DMS53 treated with DMSO at 0.1 percent for 48 hours (cell line): ENCODE measurements around the gene EPSTI1.
A peak's percentile ranks its signal among the peaks of the same experiment; 100 is the strongest.

Experiments
- DNase-seq: peaks from one replicate; lab custom pipeline; 2025; ENCODE audit not compliant: unreplicated experiment; lab: John Stamatoyannopoulos, UW

EPSTI1 gene

DNA sequence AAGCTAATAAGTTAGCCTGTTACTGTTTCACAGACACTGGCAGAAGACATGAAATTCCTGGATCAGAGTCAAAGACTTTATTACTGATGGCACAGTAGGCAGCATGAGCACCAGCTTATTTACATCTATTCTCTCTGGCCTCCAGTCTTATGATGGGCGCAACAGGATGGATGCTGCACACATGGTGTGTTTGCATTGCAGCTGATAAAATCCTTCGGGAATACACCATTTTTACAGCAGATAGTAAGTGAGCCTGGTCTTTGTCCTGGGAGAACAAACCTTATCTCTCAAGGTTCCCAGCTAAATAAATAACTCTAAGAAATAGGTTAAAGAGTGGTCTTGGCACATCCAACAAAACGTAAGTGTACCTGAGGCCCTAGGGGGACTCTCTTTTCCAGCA is 16.0 kb downstream of the EPSTI1 start:
- DNase-seq, result no peak

DNA sequence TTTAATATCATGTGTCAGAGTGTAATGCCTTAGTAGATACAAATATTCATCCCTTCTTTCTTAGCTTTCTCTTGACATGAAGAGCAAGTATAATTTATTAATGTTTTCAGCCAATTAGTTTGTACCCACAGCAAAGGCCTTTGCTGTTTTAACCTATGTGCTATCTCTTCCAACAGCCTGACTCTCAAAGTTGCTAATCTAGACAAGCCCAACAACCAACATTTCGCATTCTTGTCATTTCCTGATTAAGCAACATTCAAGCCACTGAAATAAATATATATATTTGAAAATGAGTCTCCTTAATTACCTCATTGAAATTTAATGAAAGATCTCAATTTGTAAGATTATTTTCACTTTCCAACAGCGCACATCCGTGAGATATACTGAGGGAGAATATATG is 18.5 kb downstream of the EPSTI1 start:
- no peak for DNase-seq

DNA sequence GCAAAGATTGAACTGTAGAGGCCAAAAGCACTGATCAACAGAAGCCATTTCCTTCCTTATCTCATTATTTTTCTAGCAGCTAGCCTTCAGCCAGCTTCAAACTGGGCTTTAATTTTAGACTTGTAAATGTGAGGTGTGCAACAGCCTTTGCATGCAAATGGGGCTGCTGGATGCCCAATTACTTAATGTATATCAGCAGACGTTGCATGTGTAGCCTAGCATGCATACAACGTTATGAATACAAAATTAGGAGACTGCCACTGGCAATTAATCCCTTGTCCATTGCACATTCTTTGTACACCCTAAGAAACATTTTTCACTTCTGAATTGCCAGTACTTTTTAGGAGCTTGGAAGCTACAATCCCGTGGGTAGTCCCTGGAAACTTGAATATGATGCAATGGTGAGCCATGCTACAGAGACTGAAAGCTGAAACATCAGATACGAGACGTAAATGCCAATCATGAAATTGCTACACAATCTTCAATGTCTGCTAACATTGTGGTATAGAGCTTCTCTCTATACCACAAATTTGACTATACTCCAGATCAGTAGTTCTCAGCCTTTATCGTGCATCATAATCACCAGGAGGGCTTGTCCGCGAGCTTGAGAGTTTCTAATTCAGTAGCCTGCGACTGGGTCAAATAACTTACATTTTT is 20.2 kb downstream of the EPSTI1 start:
- no peak for DNase-seq

DNA sequence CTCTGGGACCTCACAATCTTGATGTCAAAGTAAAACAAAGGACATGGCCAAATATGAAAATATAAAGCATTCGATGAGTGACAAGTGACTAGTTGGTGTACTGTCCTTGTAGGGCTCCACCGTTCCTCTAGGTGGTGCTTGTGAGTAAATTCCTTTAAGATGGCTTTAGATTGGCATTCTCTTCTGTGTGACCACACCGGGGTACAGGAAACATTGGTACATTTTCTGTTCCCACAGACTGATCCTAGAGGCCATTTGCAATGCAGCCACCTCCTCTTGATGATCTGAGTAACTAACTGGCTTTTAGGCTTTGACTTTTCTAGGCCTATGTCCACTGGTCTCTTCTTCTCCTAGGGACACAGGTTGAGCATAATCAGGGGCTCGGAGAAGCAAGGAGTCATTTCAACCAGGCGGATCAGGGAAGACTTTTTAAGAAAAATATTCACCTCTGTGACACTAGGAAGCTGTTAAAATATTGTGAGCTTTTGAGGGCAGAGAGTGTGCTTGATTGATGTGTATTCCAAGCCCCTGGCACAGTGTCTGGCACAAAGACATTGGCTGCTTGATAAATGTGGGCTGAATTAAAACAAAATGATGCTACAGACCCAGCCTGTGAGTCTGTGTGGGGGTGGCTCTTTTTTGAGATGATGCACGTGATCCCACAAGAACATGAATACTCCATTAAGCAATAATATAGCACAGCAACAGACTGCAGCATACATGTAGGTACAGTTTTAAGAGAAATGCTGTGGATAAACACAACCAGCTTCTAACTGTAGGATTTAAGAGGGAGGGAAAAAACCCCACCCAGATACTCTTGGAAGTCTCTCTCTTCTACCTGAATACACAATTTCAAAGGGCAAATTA is 21.0 kb downstream of the EPSTI1 start:
- peak; percentile 26 for DNase-seq

DNA sequence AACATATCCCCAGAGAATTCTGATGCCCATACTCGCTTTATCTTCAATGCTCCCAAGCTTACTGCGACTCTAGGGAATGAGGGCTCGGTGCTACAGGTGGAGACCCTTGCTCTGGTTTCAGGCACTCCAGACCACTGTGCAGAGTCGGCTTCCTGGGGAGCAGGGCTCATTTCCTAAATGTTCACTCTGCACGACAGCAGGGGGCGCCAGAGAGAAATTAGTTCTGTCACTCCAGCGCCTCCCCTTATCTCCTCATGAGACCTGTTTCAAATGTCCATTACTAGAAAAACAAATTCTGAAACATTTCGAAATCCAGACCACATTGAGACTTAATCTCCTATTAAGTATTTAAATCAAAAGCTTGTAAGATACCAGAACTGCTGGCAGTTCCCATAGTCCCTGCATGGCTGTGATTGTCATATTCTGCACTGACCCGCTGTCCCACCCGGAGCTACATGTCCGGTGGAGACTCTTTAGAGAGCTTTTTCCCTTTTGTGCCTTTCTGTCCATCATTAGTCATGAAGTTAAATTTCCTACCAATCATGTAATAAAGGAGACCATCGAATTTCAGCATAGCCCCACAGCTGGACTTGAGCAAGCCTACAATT is 22.4 kb downstream of the EPSTI1 start:
- peak; percentile 21 for DNase-seq

DNA sequence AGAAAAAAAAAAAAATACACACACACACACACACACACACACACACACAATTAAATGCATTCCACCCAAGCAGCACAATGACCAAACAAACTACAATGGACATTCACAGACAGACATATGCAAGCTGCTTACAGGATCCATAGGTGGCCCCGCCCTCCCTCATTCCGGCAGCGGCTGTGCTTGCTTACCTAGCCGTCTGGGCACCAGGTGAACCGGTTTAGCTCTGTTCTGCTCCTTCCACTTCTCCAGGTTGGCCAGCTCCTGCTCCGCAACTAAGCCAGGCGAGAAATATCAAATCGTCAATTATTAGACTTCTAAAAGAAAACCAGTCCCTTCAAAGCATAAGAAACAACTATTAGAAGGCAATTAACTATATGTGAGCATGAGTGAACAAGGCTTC is 23.1 kb downstream of the EPSTI1 start:
- peak; percentile 73 for DNase-seq

DNA sequence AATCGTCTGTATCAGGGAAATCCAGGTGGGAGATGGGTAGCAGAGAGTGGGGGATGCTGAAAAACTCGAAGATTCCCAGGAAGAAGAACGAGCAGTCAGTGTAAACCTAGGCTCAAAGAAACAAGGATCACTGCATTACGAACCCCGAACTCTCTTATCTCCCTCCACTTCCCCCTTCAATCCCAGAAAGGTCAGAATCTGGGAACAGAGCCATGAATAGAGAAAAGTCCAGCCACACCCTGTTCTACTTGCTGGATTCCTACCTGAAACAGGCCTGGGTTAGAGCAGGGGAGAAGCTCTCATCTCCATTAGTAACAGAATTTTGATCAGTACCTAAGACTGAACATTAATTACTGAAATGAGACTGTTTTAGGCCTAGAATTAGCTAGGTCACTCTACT is 24.4 kb downstream of the EPSTI1 start:
- DNase-seq, result no peak

DNA sequence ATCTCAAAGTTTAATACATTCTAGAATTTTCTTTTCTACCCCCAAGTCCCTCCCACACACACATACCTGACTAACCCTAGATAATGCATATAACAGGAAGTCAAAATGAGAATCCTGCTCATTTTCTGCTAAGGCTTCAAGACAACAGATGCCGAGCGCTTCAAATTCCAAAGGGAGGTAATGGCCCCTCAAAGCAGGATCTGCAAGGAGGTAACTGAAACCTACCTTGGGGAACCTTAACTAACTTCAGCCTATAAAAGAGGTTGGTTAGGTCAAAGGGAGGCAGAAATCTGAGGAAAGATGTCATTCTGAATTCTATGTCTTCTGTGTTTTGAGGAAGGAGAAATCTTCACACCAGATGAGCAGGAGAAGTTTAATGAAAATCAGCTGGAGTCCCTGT is 26.8 kb downstream of the EPSTI1 start:
- no peak for DNase-seq

DNA sequence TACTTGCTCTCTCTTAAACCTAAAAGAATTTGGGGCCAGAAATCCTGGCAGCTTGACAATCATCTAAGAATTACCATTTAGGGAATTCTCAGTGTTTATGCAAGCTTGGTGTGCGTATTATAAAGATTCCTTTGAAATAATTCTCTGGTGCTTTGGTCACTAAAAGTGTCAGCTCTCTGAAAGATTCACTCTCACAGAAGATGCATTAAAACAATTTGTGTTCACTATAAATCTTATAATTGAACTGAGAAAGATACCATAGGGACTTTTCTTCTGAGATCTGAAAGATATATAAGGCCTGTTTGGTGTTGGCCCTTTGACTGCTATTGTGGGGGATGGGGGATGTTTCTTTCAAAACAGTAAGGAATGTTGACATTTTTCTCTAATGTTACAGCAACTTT is 27.3 kb downstream of the EPSTI1 start:
- no peak for DNase-seq

DNA sequence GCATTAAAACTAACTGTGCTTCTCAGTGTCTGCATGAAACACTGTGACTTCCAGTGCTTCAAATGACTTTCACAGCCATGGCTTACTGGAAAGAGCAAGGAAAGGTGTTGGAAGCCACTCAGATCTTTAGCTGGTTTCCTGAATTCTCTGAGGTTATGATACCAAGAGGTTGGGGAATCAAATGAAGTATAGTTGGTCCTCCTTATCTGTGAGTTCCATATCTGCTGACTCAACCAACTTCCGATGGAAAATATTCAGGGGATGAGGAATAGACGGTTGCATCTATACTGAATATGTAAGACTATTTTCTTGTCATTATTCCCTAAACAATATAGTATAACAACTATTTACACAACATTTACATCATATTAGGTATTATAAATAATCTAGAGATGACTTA is 32.4 kb downstream of the EPSTI1 start:
- no peak for DNase-seq

DNA sequence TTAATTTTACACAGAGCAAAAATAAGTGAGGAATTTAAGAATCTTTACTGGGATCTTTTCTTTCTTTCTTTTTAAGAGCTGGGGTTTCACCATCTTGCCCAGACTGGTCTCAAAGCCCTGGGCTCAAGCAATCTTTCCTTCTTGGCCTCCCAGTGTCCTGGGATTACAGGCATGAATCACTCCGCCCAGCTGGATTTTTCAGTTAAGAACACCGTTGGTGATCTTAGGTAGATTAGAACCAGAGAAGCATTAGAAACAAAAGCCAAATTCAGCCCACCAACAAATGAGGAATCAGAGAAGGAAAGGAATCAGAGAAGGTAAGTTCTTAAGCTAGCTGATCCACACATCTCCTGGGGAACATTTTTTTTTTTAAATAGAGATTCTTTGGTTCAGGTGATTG is 34.2 kb downstream of the EPSTI1 start:
- no peak for DNase-seq

DNA sequence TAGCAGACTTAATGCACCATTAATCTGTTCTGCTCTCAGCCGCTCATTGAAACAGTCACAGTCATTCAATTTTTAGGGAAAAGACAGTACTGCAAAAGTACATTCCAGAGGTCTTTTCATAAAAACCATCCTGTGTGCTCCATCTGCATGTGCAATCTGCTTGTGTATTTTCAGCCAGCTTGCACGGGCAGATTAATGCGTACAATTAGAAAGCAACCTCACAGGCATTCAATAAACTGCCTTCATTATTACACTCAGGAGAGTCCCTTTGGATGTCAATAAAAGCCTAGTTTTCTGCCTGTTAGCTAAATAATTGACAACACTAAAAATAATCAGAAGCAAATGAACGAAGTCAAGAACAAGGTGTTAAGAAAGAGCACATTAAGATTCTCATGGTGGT is 41.9 kb downstream of the EPSTI1 start:
- no peak for DNase-seq

DNA sequence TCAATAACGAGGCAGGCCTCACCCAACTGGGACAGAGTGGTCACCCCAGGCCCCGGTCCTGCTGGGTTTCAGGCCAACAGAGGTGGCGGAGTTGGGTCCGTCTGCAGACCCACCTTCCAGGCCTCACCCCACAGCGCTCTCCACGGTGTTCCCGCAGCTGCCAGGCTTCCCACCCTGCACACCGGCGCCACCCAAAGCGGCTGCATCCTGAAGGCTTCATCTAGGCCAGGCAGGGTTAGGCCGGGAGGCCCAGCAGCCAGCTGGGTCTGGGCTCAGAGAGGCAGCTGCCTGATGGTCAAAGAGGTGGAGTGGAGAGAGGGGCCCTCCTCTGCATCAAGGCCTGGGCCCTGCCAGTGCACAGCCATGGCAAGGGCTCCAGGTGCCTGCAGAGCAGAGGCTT is 44.1 kb downstream of the EPSTI1 start:
- DNase-seq, result no peak

DNA sequence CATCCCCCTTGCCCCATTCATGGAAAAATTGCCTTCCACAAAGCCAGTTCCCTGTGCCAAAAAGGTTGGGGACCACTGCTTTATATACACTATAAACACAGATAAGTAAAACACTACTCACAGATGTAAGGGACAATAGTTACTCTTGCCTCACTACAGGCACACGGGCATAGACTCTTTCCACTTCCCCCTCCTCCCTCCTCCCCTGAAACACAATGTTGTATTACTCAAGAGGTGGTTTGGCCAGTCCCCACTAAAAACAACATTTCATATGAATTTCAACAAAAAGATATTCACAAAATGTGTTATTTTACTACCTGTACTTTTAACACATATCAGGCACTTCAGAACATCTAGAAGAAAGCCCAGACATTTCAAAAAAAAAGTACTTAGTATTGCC is 45.1 kb downstream of the EPSTI1 start:
- DNase-seq, result no peak

DNA sequence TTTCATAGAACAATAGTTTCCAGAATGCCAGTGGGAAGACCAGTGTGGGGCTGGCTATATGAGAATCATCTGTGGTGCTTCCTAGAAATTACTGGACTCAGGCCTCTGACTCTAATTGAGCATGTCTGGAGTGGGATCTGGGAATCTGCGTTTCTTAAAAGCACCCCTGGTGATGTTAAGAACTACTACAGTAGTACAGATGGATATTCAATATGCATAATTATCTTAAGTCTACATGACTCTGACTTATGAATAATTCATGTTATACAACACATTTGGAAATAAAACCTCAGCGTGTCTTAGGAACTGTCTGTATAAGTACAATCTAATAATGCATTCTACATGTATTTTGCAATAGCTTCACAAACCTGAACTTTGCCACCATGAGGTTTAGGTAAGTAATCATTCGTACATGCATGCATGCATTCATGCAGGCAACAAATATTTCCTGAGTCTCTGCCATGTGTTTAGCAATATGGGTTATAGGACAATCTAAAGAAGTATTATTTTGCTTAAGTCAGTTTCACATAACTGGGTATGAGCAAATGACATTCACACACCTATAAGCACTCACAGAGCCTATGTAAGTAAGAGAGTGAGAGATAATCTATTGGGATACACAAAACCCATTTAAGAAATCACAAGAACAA is 62.0 kb downstream of the EPSTI1 start:
- no peak for DNase-seq

DNA sequence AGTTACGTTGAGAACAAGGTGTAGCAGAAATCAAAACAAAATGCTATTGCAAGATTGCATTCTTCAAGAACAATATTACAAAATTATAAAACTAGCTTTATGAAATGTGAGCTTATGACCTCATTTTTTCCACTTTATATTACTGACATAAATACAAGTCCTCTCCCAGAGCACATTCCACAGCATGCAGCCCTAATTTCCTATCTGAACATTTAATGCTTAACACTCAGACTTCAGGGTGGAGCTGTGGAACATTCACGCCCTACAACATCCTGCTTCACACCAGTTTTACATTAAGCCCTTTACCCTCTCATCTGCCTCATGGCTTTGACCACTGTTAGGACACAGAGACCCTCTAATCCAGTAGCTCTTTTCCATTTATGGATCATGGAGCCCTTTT is 65.5 kb downstream of the EPSTI1 start:
- DNase-seq, result no peak

DNA sequence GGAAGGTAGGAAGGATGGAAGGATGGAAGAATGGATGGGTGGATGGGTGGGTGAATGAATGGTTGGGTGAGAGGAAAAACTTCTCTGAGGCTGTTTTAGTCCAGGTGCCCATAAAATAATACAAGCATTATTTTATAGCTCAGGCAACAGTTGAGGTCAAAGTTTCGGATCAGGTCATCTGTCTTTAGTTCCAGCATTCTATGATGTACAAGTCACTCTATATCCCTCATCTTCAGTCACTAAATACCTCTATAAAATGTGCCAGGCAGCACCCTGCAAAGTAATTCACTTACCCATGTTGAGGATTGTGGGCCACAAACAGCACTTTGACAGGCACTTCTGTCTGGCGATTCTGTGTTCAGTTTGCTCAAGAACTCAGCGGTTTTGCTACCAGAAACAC is 66.0 kb downstream of the EPSTI1 start:
- no peak for DNase-seq

DNA sequence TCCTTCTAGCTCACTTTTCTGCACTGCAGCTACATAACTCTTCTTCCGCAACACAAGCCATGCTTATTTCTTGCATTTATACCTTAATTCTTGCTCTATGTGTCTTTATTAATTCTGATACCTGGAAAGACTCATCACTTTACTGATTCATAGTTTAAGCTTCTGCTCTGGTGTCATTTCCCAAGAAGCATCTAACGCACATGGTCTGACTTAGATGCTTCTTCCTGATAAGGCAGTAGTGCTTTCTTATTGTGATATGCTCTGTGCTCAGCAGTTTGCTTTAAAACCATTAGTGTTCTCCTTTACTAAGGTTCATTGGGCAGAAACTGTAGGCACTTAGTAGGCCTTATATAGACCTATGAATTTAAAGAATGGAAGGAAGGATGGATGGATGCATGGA is 66.4 kb downstream of the EPSTI1 start:
- DNase-seq, result no peak

DNA sequence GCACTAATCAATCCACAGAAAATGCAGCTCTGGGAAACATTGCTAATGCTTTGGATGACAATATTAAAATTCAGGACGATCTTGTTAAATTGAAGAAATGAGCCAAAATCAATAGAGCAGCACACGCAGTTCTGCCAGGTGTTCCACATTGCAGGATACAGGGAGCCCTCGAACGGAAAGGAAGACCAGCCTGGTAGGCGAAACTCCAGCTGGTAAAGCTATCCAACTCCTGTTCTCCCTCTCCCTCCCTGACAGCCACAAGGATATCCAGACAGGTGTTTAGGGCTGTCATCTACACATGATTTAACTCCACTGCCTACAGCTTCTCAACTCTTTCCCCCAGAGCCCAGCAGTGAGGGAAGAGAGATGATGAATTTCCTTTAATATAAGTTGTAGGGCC is 67.7 kb downstream of the EPSTI1 start:
- no peak for DNase-seq

DNA sequence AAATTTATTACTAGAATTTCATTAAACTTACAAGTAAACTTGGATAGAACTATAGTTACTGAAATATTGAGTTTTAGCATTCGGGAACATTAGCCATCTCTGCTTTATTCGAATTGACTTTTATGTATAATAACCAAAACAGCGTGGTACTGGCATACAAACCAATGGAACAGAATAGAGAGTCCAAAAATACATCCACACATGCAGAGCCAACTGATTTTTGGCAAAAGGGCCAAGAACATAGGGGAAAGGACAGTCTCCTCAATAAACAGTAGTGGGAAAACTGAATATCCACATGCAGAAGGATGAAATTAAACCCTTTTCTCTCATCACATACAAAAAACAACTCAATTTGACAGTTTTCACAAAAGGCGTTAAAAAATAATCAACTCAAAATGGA is 84.3 kb downstream of the EPSTI1 start:
- no peak for DNase-seq

DNA sequence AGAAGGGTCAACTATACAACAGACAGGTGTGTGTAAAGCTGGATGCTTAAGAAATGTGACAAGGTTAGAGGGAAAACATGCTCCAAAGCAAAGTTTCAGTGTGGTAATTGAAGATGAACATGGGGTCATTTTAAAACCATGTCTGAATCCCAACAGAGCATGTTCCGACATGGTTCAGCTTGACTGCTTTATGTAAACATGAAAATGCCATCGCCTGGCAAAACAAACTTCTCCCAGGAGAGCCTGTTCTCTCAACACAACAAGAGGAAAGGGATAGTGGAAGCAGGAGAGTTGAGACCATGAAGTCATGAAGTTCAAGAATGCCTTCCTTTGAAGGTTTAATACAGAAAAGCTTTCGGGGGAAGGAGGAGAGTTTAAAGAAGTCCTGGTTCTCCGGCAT is 85.8 kb downstream of the EPSTI1 start:
- peak; percentile 19 for DNase-seq

DNA sequence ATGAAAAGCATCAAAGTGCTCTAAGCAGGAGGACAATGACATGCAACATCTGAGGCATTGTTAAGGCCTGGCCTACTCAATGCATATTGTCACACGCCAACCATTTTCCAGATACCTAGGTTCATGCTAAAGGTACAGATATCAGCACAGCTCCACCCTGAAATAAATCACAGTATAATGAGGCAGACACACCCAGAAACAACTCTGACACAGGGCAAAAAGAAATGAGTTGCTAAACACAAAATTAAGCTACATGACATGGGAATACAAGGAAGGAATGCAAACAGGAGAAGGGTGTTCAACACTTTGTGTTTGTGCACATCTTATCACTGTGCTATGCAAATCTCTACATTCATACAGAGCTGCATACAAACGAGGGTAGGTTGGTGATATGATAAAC is 86.5 kb downstream of the EPSTI1 start:
- no peak for DNase-seq
